Prostate gland (tissue), 2 donors: ENCODE measurements around the gene USP25.

Experiments used
- POLR2A ChIP-seq: fragments of 450-650 bp; IDR thresholded peaks from one replicate; pipeline ENCODE4 v1.6.1; 2016; ENCODE audit warnings: antibody characterized with exemption, mild to moderate bottlenecking
- TF ChIP-seq, protein P1 (sequence below), 4 experiments: fragments of 200-600 bp in 2 of 4; fragments of 450-650 bp in 2 of 4; sonication (generic) in 2 of 4; IDR thresholded peaks; 1 replicate in 3 of 4; 2 replicates in 1 of 4; pipeline ENCODE4 v1.5.1; 2016 to 2019; ENCODE audit warnings: antibody characterized with exemption in 4 of 4, mild to moderate bottlenecking in 2 of 4, moderate library complexity in 2 of 4

GRCh38 chr21:15744926-15745325 lies 15.1 kb downstream of the USP25 start:
- TF ChIP-seq, protein P1, sequence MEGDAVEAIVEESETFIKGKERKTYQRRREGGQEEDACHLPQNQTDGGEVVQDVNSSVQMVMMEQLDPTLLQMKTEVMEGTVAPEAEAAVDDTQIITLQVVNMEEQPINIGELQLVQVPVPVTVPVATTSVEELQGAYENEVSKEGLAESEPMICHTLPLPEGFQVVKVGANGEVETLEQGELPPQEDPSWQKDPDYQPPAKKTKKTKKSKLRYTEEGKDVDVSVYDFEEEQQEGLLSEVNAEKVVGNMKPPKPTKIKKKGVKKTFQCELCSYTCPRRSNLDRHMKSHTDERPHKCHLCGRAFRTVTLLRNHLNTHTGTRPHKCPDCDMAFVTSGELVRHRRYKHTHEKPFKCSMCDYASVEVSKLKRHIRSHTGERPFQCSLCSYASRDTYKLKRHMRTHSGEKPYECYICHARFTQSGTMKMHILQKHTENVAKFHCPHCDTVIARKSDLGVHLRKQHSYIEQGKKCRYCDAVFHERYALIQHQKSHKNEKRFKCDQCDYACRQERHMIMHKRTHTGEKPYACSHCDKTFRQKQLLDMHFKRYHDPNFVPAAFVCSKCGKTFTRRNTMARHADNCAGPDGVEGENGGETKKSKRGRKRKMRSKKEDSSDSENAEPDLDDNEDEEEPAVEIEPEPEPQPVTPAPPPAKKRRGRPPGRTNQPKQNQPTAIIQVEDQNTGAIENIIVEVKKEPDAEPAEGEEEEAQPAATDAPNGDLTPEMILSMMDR (IDR thresholded peaks at IDR 0.05): no peak
- TF ChIP-seq POLR2A: no peak
